ENCODE results near the gene CTSW.
A peak's percentile ranks its signal among the peaks of the same experiment; 100 is the strongest.

DNA sequence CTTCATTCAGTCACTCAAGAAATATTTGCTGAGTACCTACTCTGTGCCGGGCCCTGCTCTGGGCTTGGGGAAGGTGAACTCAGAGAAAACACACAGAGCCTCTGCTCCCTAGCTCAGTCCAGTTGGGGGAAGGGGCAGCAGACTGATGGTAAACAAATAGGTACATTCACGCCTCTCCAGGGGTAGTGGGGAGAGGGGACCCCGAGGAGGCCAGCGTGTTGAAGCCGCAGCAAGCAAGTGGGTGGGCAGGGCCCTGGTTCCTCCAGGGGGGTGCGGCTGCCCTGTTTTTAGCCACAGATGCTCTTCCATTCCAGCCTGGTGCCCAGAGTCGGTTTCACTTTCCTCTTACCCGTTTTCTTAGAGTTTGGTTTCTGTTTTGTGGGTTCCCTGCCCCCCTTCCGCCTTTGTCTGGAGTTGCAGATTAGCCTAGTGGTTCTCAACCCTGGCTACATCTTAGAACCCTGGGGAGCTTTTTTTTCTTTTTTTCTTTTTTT, 48.3 kb downstream of the CTSW start:
- peak; percentile 48 for TF ChIP-seq POLR2A (IDR thresholded peaks at IDR 0.05; ENCODE audit: low read length)
- no peak for TF ChIP-seq GATA1 (IDR thresholded peaks at IDR 0.05; ENCODE audit: low read depth, low read length)

Measured in erythroblast (primary cell).